GM12878 (cell line): Measurements from ENCODE around the gene NANOS2.

Experiments
- BHLHE40 ChIP-seq, 2 experiments: fragments of 450-650 bp in 1 of 2; IDR thresholded peaks; 2 replicates each; pipeline ENCODE4 v1.6.1; 2011 to 2017; ENCODE audit warnings: low read depth in 2 of 2, borderline replicate concordance in 1 of 2, improper control_type of control experiment in 1 of 2, low read length in 1 of 2, mild to moderate bottlenecking in 1 of 2
- JUNB ChIP-seq: IDR thresholded peaks from 2 replicates; pipeline ENCODE4 v1.6.1; 2016; ENCODE audit warnings: antibody characterized with exemption, mild to moderate bottlenecking
- JUND ChIP-seq: IDR thresholded peaks from 2 replicates; pipeline ENCODE4 v1.6.1; 2012; ENCODE audit warnings: low read depth, mild to moderate bottlenecking, low read length, improper control_type of control experiment, moderate library complexity
- MYB ChIP-seq: fragments of 150-350 bp; IDR thresholded peaks from 2 replicates; pipeline ENCODE4 v1.6.1; 2014; ENCODE audit warnings: mild to moderate bottlenecking, low read depth, low read length, borderline replicate concordance
- POLR2A ChIP-seq: IDR thresholded peaks from 2 replicates; pipeline ENCODE4 v1.6.1; 2011; ENCODE audit warnings: low read depth, mild to moderate bottlenecking, low read length
- SREBF2 ChIP-seq: IDR thresholded peaks from 2 replicates; pipeline ENCODE4 v1.6.1; 2012; ENCODE audit warnings: mild to moderate bottlenecking, low read length
- TF ChIP-seq, protein P1 (sequence below): IDR thresholded peaks from 2 replicates; pipeline ENCODE4 v1.6.1; 2012; ENCODE audit warnings: low read length, inconsistent platforms

GRCh38 chr19:45879971-45880370 lies 34.6 kb downstream of the NANOS2 start:
- TF ChIP-seq, protein P1, sequence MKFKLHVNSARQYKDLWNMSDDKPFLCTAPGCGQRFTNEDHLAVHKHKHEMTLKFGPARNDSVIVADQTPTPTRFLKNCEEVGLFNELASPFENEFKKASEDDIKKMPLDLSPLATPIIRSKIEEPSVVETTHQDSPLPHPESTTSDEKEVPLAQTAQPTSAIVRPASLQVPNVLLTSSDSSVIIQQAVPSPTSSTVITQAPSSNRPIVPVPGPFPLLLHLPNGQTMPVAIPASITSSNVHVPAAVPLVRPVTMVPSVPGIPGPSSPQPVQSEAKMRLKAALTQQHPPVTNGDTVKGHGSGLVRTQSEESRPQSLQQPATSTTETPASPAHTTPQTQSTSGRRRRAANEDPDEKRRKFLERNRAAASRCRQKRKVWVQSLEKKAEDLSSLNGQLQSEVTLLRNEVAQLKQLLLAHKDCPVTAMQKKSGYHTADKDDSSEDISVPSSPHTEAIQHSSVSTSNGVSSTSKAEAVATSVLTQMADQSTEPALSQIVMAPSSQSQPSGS: no peak
- TF ChIP-seq JUND (no peak), MYB (no peak), SREBF2 (no peak), BHLHE40 (IDR thresholded peaks at IDR 0.05; ENCODE audit: borderline replicate concordance in 1 of 2, low read depth in 2 of 2, low read length in 1 of 2) (no peak), POLR2A (no peak), JUNB (no peak)
